Activated naive CD4-positive, alpha-beta T cell treated with anti-CD3 and anti-CD28 coated beads, Interleukin-2, amount 50 U/mL, for 72 hours (primary cell): ENCODE results near the gene STIM1. TPM values are rescaled to one million over a fixed set of nuclear protein-coding genes. Genes with fewer than 3 reads are reported as not detected.

Experiments
- ATAC-seq, 2 donors: fragments of 150-1000 bp; cut with Tn5 transposase; 2 replicates each; pipeline ENCODE4 v1.10.0; 2021; ENCODE audit warnings: mild to moderate bottlenecking in 2 of 2, moderate library complexity in 2 of 2
- DNase-seq, 2 donors: peaks; one replicate each; pipeline ENCODE4 v3.0.0; 2021 to 2022; ENCODE audit warnings: low spot score in 2 of 2
- H3K27ac Mint-ChIP-seq, 2 donors: one replicate each; pipeline ENCODE4 v1.8.0; 2022; ENCODE audit warnings: mild to moderate bottlenecking in 2 of 2, mixed read lengths in 2 of 2
- H3K36me3 Mint-ChIP-seq, 2 donors: one replicate each; pipeline ENCODE4 v1.8.0; 2022; ENCODE audit warnings: mixed read lengths in 2 of 2
- H3K9me3 Mint-ChIP-seq, 2 donors: one replicate each; pipeline ENCODE4 v1.8.0; 2022; ENCODE audit warnings: mixed read lengths in 2 of 2
- total RNA-seq, 2 donors: library from RNA; stranded (reverse); gene quantifications; one replicate each; pipeline ENCODE4 v1.2.3, GENCODE V29; 2022

STIM1 gene
- total RNA-seq, 2 donors from 2014 or later, result 75.8 to 88.8 TPM

- H3K36me3 Mint-ChIP-seq, result peaks cover 0 to 10% of the 10 kb centered on the region in 2 donors
- H3K9me3 Mint-ChIP-seq, result peaks cover 0 to 3% of the 10 kb centered on the region in 2 donors
- DNase-seq (no peak), ATAC-seq (no peak)
- H3K27ac Mint-ChIP-seq, result peak overlapping the region; percentile 59 to 72
Observed at GRCh38 chr11:3958281-3958680, 102.8 kb downstream of the STIM1 start.

- Mint-ChIP-seq H3K36me3 (peaks cover 0 to 7% of the 10 kb centered on the region in 2 donors), H3K9me3 (no peaks in the 10 kb centered on the region), H3K27ac (peak overlapping the region in 1 of 2 donors; percentile 59)
- DNase-seq (no peak), ATAC-seq (peak; percentile 77 to 84)
Observed at GRCh38 chr11:3959015-3959902, 103.8 kb downstream of the STIM1 start.

- no peaks in the 10 kb centered on the region for H3K9me3 Mint-ChIP-seq
- peaks cover 0 to 6% of the 10 kb centered on the region in 2 donors for H3K36me3 Mint-ChIP-seq
- DNase-seq (no peak), ATAC-seq (no peak)
- no peak overlapping the region for H3K27ac Mint-ChIP-seq
Observed at GRCh38 chr11:3959903-3960265, 104.4 kb downstream of the STIM1 start.

- H3K9me3 Mint-ChIP-seq, result no peaks in the 10 kb centered on the region
- H3K27ac Mint-ChIP-seq, result no peak overlapping the region
- ATAC-seq (no peak), DNase-seq (no peak)
- H3K36me3 Mint-ChIP-seq, result peaks cover under 1 to 6% of the 10 kb centered on the region in 2 donors
Observed at GRCh38 chr11:3962406-3962840, 107.0 kb downstream of the STIM1 start.

- H3K27ac Mint-ChIP-seq, result no peak overlapping the region
- H3K9me3 Mint-ChIP-seq, result no peaks in the 10 kb centered on the region
- no peak for DNase-seq
- H3K36me3 Mint-ChIP-seq, result peaks cover 10 to 13% of the 10 kb centered on the region in 2 donors
- ATAC-seq, result no peak
Observed at GRCh38 chr11:3964056-3964455, 108.6 kb downstream of the STIM1 start.

- Mint-ChIP-seq H3K36me3 (peaks cover 10 to 13% of the 10 kb centered on the region in 2 donors), H3K27ac (no peak overlapping the region), H3K9me3 (no peaks in the 10 kb centered on the region)
- ATAC-seq, result no peak
- DNase-seq, result no peak
Observed at GRCh38 chr11:3964935-3965604, 109.6 kb downstream of the STIM1 start.

- H3K36me3 Mint-ChIP-seq, result peaks cover 10 to 14% of the 10 kb centered on the region in 2 donors
- DNase-seq (no peak), ATAC-seq (no peak)
- peak overlapping the region in 1 of 2 donors; percentile 91 for H3K27ac Mint-ChIP-seq
- no peaks in the 10 kb centered on the region for H3K9me3 Mint-ChIP-seq
Observed at GRCh38 chr11:3967695-3968094, 112.2 kb downstream of the STIM1 start.

- Mint-ChIP-seq H3K27ac (peak overlapping the region; percentile 84 to 93), H3K9me3 (no peaks in the 10 kb centered on the region), H3K36me3 (peaks cover 14 to 15% of the 10 kb centered on the region in 2 donors)
- DNase-seq, result no peak
- ATAC-seq, result peak in 1 of 2 donors; percentile 1
Observed at GRCh38 chr11:3969200-3969599, 113.7 kb downstream of the STIM1 start.

- DNase-seq (no peak), ATAC-seq (peak; percentile 85 to 86)
- Mint-ChIP-seq H3K9me3 (no peaks in the 10 kb centered on the region), H3K27ac (peak overlapping the region; percentile 84 to 93), H3K36me3 (peaks cover 14 to 15% of the 10 kb centered on the region in 2 donors)
Observed at GRCh38 chr11:3969613-3970012, 114.1 kb downstream of the STIM1 start.

GRCh38 chr11:3970108-3970507 lies 114.6 kb downstream of the STIM1 start:
- H3K27ac Mint-ChIP-seq, result peak overlapping the region; percentile 84 to 93
- DNase-seq, result no peak
- peak; percentile 81 to 85 for ATAC-seq
- H3K9me3 Mint-ChIP-seq, result no peaks in the 10 kb centered on the region
- peaks cover 14 to 15% of the 10 kb centered on the region in 2 donors for H3K36me3 Mint-ChIP-seq

GRCh38 chr11:3971756-3972404 lies 116.4 kb downstream of the STIM1 start:
- Mint-ChIP-seq H3K9me3 (no peaks in the 10 kb centered on the region), H3K36me3 (peaks cover 14 to 15% of the 10 kb centered on the region in 2 donors), H3K27ac (no peak overlapping the region)
- DNase-seq (no peak), ATAC-seq (no peak)

- DNase-seq (no peak), ATAC-seq (no peak)
- Mint-ChIP-seq H3K9me3 (no peaks in the 10 kb centered on the region), H3K36me3 (peaks cover 14% of the 10 kb centered on the region in 2 donors), H3K27ac (no peak overlapping the region)
Observed at GRCh38 chr11:3972431-3972830, 117.0 kb downstream of the STIM1 start.

- Mint-ChIP-seq H3K27ac (no peak overlapping the region), H3K9me3 (no peaks in the 10 kb centered on the region), H3K36me3 (peaks cover 5 to 28% of the 10 kb centered on the region in 2 donors)
- no peak for DNase-seq
- ATAC-seq, result peak; percentile 29 to 59
Observed at GRCh38 chr11:3977078-3977477, 121.6 kb downstream of the STIM1 start.

GRCh38 chr11:3981084-3981633 lies 125.7 kb downstream of the STIM1 start:
- Mint-ChIP-seq H3K27ac (no peak overlapping the region), H3K36me3 (peaks cover 0 to 21% of the 10 kb centered on the region in 2 donors), H3K9me3 (no peaks in the 10 kb centered on the region)
- ATAC-seq (no peak), DNase-seq (no peak)

GRCh38 chr11:3982431-3982830 lies 127.0 kb downstream of the STIM1 start:
- H3K27ac Mint-ChIP-seq, result no peak overlapping the region
- no peak for ATAC-seq

GRCh38 chr11:3983101-3983500 lies 127.6 kb downstream of the STIM1 start:
- Mint-ChIP-seq H3K9me3 (no peaks in the 10 kb centered on the region), H3K36me3 (peaks cover 0 to 21% of the 10 kb centered on the region in 2 donors), H3K27ac (peak overlapping the region in 1 of 2 donors; percentile 19)
- ATAC-seq (no peak), DNase-seq (no peak)

More at GRCh38 chr11:3982431-3982830, 127.0 kb downstream of the STIM1 start:
- Mint-ChIP-seq H3K36me3 (peaks cover 0 to 21% of the 10 kb centered on the region in 2 donors), H3K9me3 (no peaks in the 10 kb centered on the region)
- DNase-seq, result no peak
